Fibroblast of villous mesenchyme (primary cell): Measurements from ENCODE around the gene PMS1. TPM values are rescaled to one million over a fixed set of nuclear protein-coding genes. Genes with fewer than 3 reads are reported as not detected.

Experiments
- DNase-seq: peaks from one replicate; pipeline ENCODE4 v3.0.0-alpha.2; 2010; ENCODE audit warnings: low read depth
- H3K4me3 ChIP-seq: 2 replicates; pipeline ENCODE4 v1.5.1; 2011; ENCODE audit warnings: low read depth, mild to moderate bottlenecking, low read length
- CTCF ChIP-seq: IDR thresholded peaks from 2 replicates; pipeline ENCODE4 v1.5.1; 2012; ENCODE audit warnings: low read depth, mild to moderate bottlenecking, low read length; ENCODE audit not compliant: insufficient read depth
- total RNA-seq: library from RNA; depleted of rRNA; stranded (reverse); fragments of >200 nt; gene quantifications from 2 replicates; pipeline ENCODE4 v1.2.3, GENCODE V29; 2012

PMS1 gene
- total RNA-seq, 1 donor, result 40.2 TPM

GRCh38 chr2:189848276-189848675 lies 64.0 kb downstream of the PMS1 start:
- DNase-seq, result no peak
- no peak overlapping the region for H3K4me3 ChIP-seq
- no peak for TF ChIP-seq CTCF

- TF ChIP-seq CTCF, result no peak
- no peak overlapping the region for H3K4me3 ChIP-seq
- no peak for DNase-seq
Observed at GRCh38 chr2:189849550-189849949, 65.3 kb downstream of the PMS1 start.

- TF ChIP-seq CTCF, result no peak
- DNase-seq, result no peak
- H3K4me3 ChIP-seq, result no peak overlapping the region
Observed at GRCh38 chr2:189851174-189851826, 67.0 kb downstream of the PMS1 start.

GRCh38 chr2:189854187-189854586 lies 69.9 kb downstream of the PMS1 start:
- no peak for TF ChIP-seq CTCF
- no peak overlapping the region for H3K4me3 ChIP-seq
- DNase-seq, result peak; percentile 29

GRCh38 chr2:189854940-189855339 lies 70.7 kb downstream of the PMS1 start:
- no peak overlapping the region for H3K4me3 ChIP-seq
- no peak for TF ChIP-seq CTCF
- no peak for DNase-seq

GRCh38 chr2:189858291-189858690 lies 74.0 kb downstream of the PMS1 start:
- no peak for TF ChIP-seq CTCF
- DNase-seq, result no peak
- no peak overlapping the region for H3K4me3 ChIP-seq

- no peak overlapping the region for H3K4me3 ChIP-seq
- TF ChIP-seq CTCF, result no peak
- DNase-seq, result no peak
Observed at GRCh38 chr2:189860161-189860560, 75.9 kb downstream of the PMS1 start.
